ENCODE results near the gene LETMD1.

DNA sequence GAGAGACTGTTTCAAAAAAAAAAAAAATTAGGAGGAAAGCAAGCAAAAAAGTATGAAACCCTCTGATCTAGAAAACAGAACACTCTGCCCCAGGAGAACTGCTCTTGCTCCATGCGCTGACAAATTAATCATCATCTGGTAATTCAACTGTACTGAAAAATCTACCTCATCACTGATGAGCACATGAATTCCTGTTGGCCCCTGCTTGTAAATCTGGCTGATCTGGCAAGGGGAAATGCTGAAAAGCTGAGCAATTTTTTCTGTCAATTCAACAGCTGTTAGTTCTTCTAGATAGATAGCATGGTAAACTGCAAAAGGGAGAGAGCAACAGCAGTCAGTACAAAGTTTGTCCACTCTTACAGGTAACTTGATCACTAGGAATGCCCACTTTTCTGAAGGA is 50.5 kb downstream of the LETMD1 start:
- TF ChIP-seq, protein P1, sequence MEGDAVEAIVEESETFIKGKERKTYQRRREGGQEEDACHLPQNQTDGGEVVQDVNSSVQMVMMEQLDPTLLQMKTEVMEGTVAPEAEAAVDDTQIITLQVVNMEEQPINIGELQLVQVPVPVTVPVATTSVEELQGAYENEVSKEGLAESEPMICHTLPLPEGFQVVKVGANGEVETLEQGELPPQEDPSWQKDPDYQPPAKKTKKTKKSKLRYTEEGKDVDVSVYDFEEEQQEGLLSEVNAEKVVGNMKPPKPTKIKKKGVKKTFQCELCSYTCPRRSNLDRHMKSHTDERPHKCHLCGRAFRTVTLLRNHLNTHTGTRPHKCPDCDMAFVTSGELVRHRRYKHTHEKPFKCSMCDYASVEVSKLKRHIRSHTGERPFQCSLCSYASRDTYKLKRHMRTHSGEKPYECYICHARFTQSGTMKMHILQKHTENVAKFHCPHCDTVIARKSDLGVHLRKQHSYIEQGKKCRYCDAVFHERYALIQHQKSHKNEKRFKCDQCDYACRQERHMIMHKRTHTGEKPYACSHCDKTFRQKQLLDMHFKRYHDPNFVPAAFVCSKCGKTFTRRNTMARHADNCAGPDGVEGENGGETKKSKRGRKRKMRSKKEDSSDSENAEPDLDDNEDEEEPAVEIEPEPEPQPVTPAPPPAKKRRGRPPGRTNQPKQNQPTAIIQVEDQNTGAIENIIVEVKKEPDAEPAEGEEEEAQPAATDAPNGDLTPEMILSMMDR (IDR thresholded peaks at IDR 0.05; ENCODE audit: poor library complexity), result no peak
- TF ChIP-seq EZH2phosphoT487 (IDR thresholded peaks at IDR 0.05; ENCODE audit: low read depth, severe bottlenecking, unreplicated experiment), result no peak
